HAP-1 (cell line): ENCODE results near the gene CHMP4B.
A peak's percentile ranks its signal among the peaks of the same experiment; 100 is the strongest.

Source experiments
- DNase-seq, 2 experiments: peaks; one replicate each; pipeline ENCODE4 v3.0.0-alpha.2; 2016 to 2020; ENCODE audit warnings: low spot score in 2 of 2
- H3K27me3 ChIP-seq: fragments of 250-450 bp; sonication (Bioruptor Pico); 2 replicates; pipeline ENCODE4 v1.5.1; 2020; ENCODE audit warnings: low read depth, mild to moderate bottlenecking, moderate library complexity
- H3K36me3 ChIP-seq: fragments of 250-450 bp; sonication (Bioruptor Pico); replicated peaks from 2 replicates; pipeline ENCODE4 v1.5.1; 2020; ENCODE audit warnings: mild to moderate bottlenecking
- H3K4me1 ChIP-seq: fragments of 250-450 bp; sonication (Bioruptor Pico); 2 replicates; pipeline ENCODE4 v1.5.1; 2020; ENCODE audit warnings: mild to moderate bottlenecking
- H3K4me3 ChIP-seq: fragments of 250-450 bp; sonication (Bioruptor Pico); 2 replicates; pipeline ENCODE4 v1.5.1; 2020; ENCODE audit warnings: mild to moderate bottlenecking, moderate library complexity
- H3K9me3 ChIP-seq: fragments of 250-450 bp; sonication (Bioruptor Pico); 2 replicates; pipeline ENCODE4 v1.5.1; 2020; ENCODE audit warnings: mild to moderate bottlenecking, moderate library complexity
- in situ Hi-C: fragments of 300-500 bp; cut with MboI; formaldehyde crosslinking; loops from 3 replicates; pipeline ENCODE4 v1.14.3; 2020; ENCODE audit warnings: low sequenced_read_pairs, inconsistent platforms, mixed read lengths

Gene CHMP4B

DNA sequence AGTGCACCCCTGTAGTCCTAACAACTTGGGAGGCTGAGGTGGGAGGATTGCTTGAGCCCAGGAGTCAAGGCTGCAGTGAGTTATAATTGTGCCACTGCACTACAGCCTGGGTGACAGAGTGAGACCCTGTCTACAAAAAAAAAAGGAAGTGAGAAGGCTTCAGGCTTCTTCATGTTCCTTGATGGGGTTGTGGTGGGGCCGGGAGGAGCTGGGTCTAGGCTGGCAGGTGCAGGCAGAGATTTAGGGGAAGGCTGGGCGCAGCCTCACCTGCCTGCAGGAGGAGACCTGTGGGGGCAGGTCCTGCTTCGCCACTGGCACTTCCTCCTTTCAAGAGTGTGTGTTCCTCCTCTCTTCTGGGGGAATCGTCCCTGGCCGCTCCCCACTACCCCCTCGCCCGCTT lies 63.9 kb downstream of the CHMP4B start:
- Histone ChIP-seq H3K4me1 (no peaks in the 10 kb centered on the region), H3K9me3 (peaks cover 6% of the 10 kb centered on the region), H3K4me3 (no peak overlapping the region), H3K27me3 (no peaks in the 10 kb centered on the region), H3K36me3 (no peaks in the 10 kb centered on the region)
- no peak for DNase-seq
- in situ Hi-C loops, result no loop called here

DNA sequence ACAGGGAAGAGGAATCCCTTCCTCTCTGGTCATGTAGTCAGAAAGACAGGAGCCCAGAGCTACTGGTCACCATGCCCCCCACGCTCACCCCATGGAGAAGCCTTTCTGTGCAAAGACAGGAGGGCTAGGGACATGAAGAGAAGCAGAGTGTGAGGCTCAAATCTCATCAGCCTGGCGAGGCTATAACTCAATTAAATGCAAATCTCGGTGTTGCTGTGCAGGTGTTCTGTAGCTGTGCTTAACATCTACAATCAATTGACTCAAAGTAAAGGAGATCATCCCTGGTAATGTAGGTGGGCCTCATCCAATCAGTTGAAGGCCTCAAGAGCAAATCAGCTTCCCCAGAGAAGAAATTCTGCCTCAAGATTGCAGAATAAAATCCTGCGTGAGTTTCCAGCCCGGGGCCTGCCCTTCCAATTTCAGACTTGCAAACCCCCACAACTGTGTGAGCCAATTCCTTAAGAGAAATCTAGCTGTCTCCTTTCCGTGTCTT lies 64.4 kb downstream of the CHMP4B start:
- Histone ChIP-seq H3K9me3 (peaks cover 6% of the 10 kb centered on the region), H3K4me3 (no peak overlapping the region), H3K27me3 (no peaks in the 10 kb centered on the region), H3K36me3 (no peaks in the 10 kb centered on the region), H3K4me1 (no peaks in the 10 kb centered on the region)
- DNase-seq, result no peak
- in situ Hi-C loops, result no loop called here

DNA sequence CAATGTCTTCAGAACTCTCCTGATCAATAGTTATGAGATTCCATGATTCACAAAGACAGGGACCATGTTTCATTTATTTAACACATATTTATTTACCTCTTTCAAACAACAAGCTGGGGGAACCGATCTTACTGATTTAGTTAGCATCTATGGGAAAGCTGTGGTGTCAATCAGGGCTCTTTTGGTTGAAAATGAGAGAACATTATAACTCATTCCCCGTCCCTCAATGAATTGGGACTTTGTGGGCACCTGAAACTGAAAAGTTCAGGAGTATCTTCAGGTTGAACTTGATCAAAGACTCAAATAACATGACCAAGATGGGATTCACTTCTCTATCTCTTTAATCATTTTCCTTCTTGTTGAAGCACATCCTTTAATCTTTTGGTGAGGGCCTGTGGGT lies 67.4 kb downstream of the CHMP4B start:
- H3K27me3 ChIP-seq, result no peaks in the 10 kb centered on the region
- in situ Hi-C loops, result no loop called here

DNA sequence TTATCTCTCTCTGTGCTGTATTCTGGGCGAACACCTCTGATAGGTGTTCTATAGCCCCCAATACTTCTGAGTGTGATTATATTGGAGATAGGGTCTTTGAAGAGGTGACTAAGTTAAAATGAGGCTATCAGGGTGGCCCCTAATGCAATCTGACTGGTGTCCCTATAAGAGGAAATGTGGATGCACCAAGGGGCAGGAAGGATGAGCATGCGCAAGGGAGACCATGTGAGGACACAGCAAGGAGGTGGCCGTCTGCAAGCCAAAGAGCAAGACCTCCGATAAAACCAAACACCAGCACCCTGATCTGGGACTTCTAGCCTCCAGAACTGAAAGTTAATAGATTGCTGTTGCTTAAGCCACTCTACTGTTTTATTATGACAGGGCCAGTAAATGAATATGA lies 69.2 kb downstream of the CHMP4B start:
- in situ Hi-C loops, result no loop called here
- peaks cover 6% of the 10 kb centered on the region for H3K9me3 ChIP-seq
- no peaks in the 10 kb centered on the region for H3K36me3 ChIP-seq
- H3K27me3 ChIP-seq, result no peaks in the 10 kb centered on the region
- H3K4me3 ChIP-seq, result no peak overlapping the region
- no peaks in the 10 kb centered on the region for H3K4me1 ChIP-seq
- no peak for DNase-seq

More for the DNA sequence above, 67.4 kb downstream of the CHMP4B start:
- DNase-seq, result no peak
- H3K36me3 ChIP-seq, result no peaks in the 10 kb centered on the region
- H3K4me3 ChIP-seq, result no peak overlapping the region
- H3K4me1 ChIP-seq, result no peaks in the 10 kb centered on the region
- peaks cover 6% of the 10 kb centered on the region for H3K9me3 ChIP-seq

DNA sequence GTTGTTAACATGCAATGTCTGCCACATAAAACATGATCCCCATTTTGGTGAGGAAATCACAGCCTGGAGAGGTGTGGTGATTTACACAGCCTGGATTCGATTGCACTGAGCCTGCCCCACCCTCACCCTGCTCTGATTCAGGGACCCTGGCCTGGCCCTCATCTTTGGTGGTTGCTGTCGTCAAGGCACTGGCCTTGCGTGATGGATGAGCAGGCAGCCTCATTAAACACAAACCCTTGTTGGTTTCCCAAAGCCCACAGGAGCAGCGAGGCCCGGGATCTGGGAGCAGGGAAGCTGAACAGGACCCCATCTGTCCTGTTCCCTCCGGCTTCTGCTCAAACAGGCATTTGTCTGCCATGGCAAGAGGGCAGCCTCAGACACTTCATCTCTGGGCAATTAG lies 70.8 kb downstream of the CHMP4B start:
- DNase-seq, result no peak
- in situ Hi-C loops, result no loop called here
- no peak overlapping the region for H3K4me3 ChIP-seq

DNA sequence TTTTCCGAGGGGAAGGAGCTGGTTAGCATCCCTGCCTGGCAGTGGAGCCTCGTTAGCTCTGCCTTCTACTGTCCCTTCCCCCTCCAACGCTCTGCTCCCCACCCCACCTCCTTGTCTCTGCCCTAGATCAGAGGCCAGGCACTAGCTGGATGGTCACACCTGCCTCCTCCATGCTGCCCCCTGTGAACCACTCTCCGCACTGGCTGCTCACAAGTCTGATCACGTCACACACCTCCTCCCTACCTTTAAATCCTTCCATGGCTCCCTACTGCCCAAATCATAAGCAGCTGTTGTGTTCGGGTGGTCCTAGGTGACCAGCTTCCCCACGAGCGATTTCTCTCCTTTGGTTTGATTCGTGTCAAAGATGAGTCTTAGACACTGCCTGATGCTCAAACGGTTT lies 71.3 kb downstream of the CHMP4B start:
- no peaks in the 10 kb centered on the region for H3K4me1 ChIP-seq
- H3K36me3 ChIP-seq, result no peaks in the 10 kb centered on the region
- H3K9me3 ChIP-seq, result peaks cover 6% of the 10 kb centered on the region
- in situ Hi-C loops, result no loop called here
- no peak for DNase-seq
- no peak overlapping the region for H3K4me3 ChIP-seq
- no peaks in the 10 kb centered on the region for H3K27me3 ChIP-seq

More for the DNA sequence above, 70.8 kb downstream of the CHMP4B start:
- Histone ChIP-seq H3K4me1 (no peaks in the 10 kb centered on the region), H3K27me3 (no peaks in the 10 kb centered on the region), H3K36me3 (no peaks in the 10 kb centered on the region), H3K9me3 (peaks cover 6% of the 10 kb centered on the region)

DNA sequence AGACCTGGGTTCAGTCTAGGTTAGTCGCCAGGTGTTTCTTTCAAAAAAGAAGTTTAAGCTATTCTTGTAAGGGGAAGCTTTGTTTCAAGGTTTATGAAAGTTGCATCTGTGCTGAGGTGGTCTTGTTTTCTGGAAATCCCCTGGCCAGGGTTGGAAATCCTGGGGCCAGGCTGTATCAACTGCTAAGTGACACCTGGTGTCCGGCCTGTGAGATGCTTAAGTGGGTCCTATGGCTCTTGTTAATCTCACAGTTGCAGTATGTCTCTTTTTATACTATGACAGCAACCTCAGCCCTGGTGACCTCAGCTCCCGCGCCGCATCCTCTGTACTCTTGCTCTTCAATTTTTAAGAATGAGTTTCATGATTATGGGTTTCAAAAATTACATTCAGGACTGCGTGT lies 72.0 kb downstream of the CHMP4B start:
- no peaks in the 10 kb centered on the region for H3K36me3 ChIP-seq
- DNase-seq, result no peak
- H3K4me1 ChIP-seq, result no peaks in the 10 kb centered on the region
- in situ Hi-C loops, result no loop called here
- no peak overlapping the region for H3K4me3 ChIP-seq
- H3K9me3 ChIP-seq, result peaks cover 6% of the 10 kb centered on the region
- H3K27me3 ChIP-seq, result no peaks in the 10 kb centered on the region

DNA sequence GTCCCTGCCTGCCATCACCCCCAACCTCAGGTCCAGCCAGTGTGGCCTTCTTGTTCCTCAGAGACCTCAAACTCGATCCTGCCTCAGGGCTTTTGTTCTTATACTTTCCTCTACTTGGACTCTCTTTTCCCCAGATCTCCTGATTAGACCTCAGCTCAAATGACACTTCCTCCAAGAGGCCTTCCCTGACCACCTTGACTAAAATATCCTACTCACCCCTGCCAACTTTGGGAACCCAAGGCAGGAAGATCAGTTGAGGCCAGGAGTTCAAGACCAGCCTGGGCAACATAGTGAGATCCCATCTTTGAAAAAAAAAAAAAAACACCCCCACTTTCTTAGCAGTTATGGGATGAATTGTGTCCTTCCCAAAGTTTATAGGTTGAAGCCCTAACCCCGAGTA lies 73.5 kb downstream of the CHMP4B start:
- Histone ChIP-seq H3K4me1 (no peaks in the 10 kb centered on the region), H3K4me3 (no peak overlapping the region), H3K36me3 (no peaks in the 10 kb centered on the region), H3K9me3 (no peaks in the 10 kb centered on the region), H3K27me3 (no peaks in the 10 kb centered on the region)
- DNase-seq, result no peak
- in situ Hi-C loops, result no loop called here

DNA sequence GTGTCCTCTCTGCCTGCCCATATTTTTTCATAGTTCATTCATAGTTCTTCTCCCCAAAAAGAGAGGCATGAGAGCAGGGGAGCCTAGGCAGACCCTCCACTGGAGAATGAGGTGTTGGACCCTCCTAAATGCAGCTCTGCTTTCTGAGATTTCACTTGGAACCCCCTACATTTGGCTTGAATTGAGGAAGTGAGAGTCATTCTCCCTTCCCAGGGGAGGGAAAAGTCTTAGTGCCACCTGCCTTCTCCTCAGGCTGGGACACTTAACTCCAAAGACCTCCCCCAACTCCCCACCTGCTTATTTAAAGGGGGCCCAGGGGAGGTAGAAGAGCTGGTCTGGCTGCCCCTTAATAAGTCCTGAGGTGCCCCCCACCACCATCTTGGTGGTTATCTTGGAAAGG lies 78.2 kb downstream of the CHMP4B start:
- Histone ChIP-seq H3K4me3 (no peak overlapping the region), H3K36me3 (no peaks in the 10 kb centered on the region), H3K4me1 (no peaks in the 10 kb centered on the region), H3K9me3 (no peaks in the 10 kb centered on the region), H3K27me3 (no peaks in the 10 kb centered on the region)
- no peak for DNase-seq
- in situ Hi-C loops, result no loop called here

DNA sequence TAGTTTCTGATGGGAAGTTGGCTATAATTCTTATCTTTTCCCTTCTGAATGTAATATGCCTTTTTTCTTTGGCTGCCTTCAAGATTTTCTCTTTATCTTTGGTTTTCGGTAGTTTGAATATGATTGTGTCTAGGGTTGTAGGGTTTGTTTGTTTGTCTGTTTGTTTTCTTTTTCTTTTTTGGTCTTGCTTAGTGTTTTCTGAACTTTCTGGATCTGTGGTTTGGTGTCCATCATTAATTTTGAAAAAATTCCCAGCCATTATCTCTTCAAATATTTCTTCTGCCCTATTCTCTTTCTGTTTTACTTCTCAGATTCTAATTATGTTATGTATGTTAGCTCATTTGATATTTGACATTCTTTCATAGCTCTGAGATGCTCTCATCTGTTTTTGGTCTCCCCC lies 79.4 kb downstream of the CHMP4B start:
- Histone ChIP-seq H3K36me3 (no peaks in the 10 kb centered on the region), H3K4me1 (no peaks in the 10 kb centered on the region), H3K27me3 (no peaks in the 10 kb centered on the region), H3K4me3 (no peak overlapping the region), H3K9me3 (no peaks in the 10 kb centered on the region; the same call in 1 of the 2 replicates)
- no peak for DNase-seq
- in situ Hi-C loops, result no loop called here

DNA sequence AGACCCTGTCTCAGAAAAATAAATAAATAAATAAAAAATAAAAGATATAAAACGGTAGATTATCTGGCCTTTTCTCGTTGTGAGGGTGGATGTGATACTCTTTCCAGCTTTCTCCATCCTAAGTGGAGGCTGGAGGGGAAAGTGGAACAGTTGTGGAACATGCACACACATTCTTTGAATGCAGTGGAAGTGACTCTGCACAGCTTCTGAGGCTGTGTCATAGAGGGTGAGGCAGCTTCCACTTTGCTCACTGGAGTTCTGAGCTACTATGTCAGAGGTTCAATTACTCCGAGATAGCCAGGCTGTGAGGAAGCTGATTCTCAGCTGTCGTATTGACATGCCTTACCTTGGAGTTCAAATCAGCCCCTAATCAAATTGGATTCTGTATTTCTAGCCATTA lies 82.2 kb downstream of the CHMP4B start:
- H3K4me1 ChIP-seq, result no peaks in the 10 kb centered on the region
- no peaks in the 10 kb centered on the region; the same call in 1 of the 2 replicates for H3K9me3 ChIP-seq
- no peaks in the 10 kb centered on the region for H3K27me3 ChIP-seq
- DNase-seq, result no peak
- in situ Hi-C loops, result no loop called here
- H3K36me3 ChIP-seq, result no peaks in the 10 kb centered on the region
- no peak overlapping the region for H3K4me3 ChIP-seq

DNA sequence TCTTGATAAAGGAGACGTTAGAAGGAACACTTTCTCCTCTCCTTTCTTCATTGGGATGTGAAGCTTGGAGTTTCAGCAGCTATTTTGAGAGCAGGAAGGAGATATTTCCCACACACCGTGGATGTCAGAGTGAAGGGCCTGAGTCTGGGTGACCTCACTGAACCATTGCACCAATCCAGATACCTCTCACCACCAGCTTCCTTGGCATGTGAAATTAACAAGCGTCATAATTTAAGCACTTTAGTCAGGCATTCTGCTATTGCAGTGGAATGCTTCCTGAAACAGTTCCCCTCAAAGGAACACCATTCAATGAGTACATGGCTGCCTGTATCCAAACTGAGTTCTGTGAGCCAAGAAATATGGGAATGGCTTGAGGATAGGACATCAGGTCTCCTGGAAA lies 83.7 kb downstream of the CHMP4B start:
- DNase-seq, result no peak
- no peaks in the 10 kb centered on the region; the same call in 1 of the 2 replicates for H3K9me3 ChIP-seq
- no peaks in the 10 kb centered on the region for H3K4me1 ChIP-seq
- H3K4me3 ChIP-seq, result no peak overlapping the region
- H3K27me3 ChIP-seq, result no peaks in the 10 kb centered on the region
- in situ Hi-C loops, result no loop called here
- H3K36me3 ChIP-seq, result no peaks in the 10 kb centered on the region

DNA sequence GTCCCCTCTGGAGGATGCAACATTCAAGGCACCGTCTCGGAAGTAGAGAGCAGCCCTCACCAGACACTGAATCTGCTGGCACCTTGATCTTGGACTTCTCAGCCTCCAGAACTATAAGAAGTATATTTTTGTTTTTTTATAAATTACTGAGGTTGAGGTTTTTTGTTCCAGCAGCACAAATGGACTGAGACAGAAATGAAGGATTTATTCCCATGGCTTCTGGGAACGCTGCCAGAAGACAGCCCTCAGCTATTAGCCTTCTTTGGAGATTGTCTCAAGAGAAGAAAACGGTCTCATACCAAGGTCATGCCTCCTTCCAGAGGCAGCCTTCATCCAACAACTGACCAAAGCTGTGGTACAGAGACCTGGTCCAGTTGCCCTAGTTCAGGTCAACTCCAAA lies 85.4 kb downstream of the CHMP4B start:
- H3K36me3 ChIP-seq, result no peaks in the 10 kb centered on the region

DNA sequence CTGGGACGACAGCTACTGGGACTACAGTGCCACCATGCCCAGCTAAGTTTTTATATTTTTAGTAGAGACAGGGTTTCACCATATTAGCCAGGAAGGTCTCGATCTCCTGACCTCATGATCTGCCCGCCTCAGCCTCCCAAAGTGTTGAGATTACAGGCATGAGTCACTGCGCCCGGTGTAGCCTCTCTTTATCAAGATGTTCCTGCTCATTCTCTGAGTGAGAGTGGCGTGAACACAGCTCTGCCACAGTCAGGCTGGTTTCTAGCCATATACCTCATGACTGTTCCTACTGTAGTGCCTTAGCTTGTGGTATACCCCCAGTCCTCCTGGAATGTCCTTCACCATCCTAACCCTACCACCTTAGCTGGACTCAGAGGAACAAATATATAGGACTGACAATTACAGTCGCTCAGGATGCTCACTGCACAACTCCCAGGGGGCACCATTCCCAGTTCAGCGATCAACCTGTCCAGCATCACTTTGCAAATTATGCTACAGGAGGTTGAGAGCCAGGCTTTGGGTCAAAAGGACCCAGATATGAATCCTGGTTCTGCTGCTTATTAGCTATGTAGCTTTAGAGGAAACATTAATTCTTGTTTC lies 86.3 kb downstream of the CHMP4B start:
- no peaks in the 10 kb centered on the region; the same call in 1 of the 2 replicates for H3K9me3 ChIP-seq
- H3K36me3 ChIP-seq, result no peaks in the 10 kb centered on the region
- no peaks in the 10 kb centered on the region for H3K4me1 ChIP-seq
- H3K27me3 ChIP-seq, result no peaks in the 10 kb centered on the region
- DNase-seq, result no peak
- in situ Hi-C loops, result no loop called here
- no peak overlapping the region for H3K4me3 ChIP-seq

More for the DNA sequence above, 85.4 kb downstream of the CHMP4B start:
- peak in 1 of 2 experiments; percentile 31 for DNase-seq
- Histone ChIP-seq H3K9me3 (no peaks in the 10 kb centered on the region; the same call in 1 of the 2 replicates), H3K4me1 (no peaks in the 10 kb centered on the region), H3K27me3 (no peaks in the 10 kb centered on the region), H3K4me3 (no peak overlapping the region)
- in situ Hi-C loops, result no loop called here

DNA sequence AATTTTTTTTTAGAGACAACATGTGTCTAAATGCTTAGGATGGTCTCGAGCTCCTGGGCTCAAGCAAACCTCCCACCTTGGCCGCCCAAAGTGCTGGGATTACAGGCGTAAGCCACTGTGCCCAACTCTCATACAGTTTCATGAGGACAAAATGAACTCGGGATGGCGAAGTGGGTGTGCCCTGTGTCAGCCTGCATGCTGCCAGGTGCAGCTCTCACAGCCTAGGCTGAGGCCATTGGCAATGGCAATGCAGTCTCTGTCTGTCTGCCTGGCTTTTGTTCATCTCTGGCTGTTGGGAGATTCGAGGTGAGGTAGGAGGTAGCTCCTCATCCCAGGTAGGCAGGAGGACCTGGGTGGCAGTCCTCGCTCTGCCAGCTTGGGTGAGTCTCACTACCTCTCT lies 88.0 kb downstream of the CHMP4B start:
- no peaks in the 10 kb centered on the region for H3K27me3 ChIP-seq

More for the DNA sequence above, 88.0 kb downstream of the CHMP4B start:
- Histone ChIP-seq H3K9me3 (no peaks in the 10 kb centered on the region; the same call in 1 of the 2 replicates), H3K36me3 (no peaks in the 10 kb centered on the region), H3K4me1 (no peaks in the 10 kb centered on the region), H3K4me3 (no peak overlapping the region)
- in situ Hi-C loops, result no loop called here
- no peak for DNase-seq
